Posterior vena cava (tissue), 2 donors: Measurements from ENCODE around the gene SH3BGR. TPM values are rescaled to one million over a fixed set of nuclear protein-coding genes. Genes with fewer than 3 reads are reported as not detected.

Source experiments
- DNase-seq: peaks from one replicate; pipeline ENCODE4 v3.0.0-alpha.2; 2020; ENCODE audit warnings: low spot score
- intact Hi-C, 2 donors: fragments of 100-400 bp; cut with DNase I; formaldehyde crosslinking; loops; one replicate each; pipeline versions ENCODE4 v1.14.1 to v1.14.2; 2022 to 2023
- total RNA-seq, 2 donors: library from RNA; stranded (reverse); fragmentation: NEBNext Ultra II Directional; extraction: Animal tissue kit (Norgen Biotek cat#: 25700); gene quantifications; one replicate each; pipeline ENCODE4 v1.2.1, GENCODE V29; 2021
- donor health status: DM: yes; HTN: yes; CAD: no.
- donor health status: DM: yes; HTN: yes; CAD: no.

SH3BGR gene
- total RNA-seq, 2 donors from 2014 or later: 26.4 to 44.0 TPM

- no peak for DNase-seq
- intact Hi-C loops: no loop called here
These were observed 51.5 kb downstream of the SH3BGR start for GRCh38 chr21:39503123-39503762.

- DNase-seq: no peak
- intact Hi-C loops: no loop called here
These were observed 52.5 kb downstream of the SH3BGR start for GRCh38 chr21:39504230-39504629.

GRCh38 chr21:39510240-39510639 lies 58.5 kb downstream of the SH3BGR start:
- intact Hi-C loops: no loop called here
- DNase-seq: no peak

GRCh38 chr21:39511102-39511501 lies 59.3 kb downstream of the SH3BGR start:
- DNase-seq: no peak
- intact Hi-C loops: no loop called here

GRCh38 chr21:39513735-39514134 lies 62.0 kb downstream of the SH3BGR start:
- DNase-seq: no peak
- intact Hi-C loops: no loop called here

- intact Hi-C loops: no loop called here
- DNase-seq: no peak
These were observed 64.1 kb downstream of the SH3BGR start for GRCh38 chr21:39515684-39516472.

GRCh38 chr21:39518055-39518846 lies 66.5 kb downstream of the SH3BGR start:
- intact Hi-C loops: no loop called here
- DNase-seq: no peak

- intact Hi-C loops: no loop called here
- DNase-seq: no peak
These were observed 67.1 kb downstream of the SH3BGR start for GRCh38 chr21:39518847-39519210.

- intact Hi-C loops: no loop called here
- no peak for DNase-seq
These were observed 68.1 kb downstream of the SH3BGR start for GRCh38 chr21:39519835-39520234.

- no peak for DNase-seq
- intact Hi-C loops: no loop called here
These were observed 71.6 kb downstream of the SH3BGR start for GRCh38 chr21:39523399-39523798.

- DNase-seq: no peak
- intact Hi-C loops: no loop called here
These were observed 72.1 kb downstream of the SH3BGR start for GRCh38 chr21:39523915-39524314.

GRCh38 chr21:39525129-39525528 lies 73.4 kb downstream of the SH3BGR start:
- no peak for DNase-seq
- intact Hi-C loops: loop anchor here (5.0 kb wide), 2 partner anchors 187 to 192 kb away; no protein-coding TSS in a partner anchor

- intact Hi-C loops: loop anchor here (5.0 kb wide), 2 partner anchors 187 to 192 kb away; no protein-coding TSS in a partner anchor
- DNase-seq: no peak
These were observed 73.8 kb downstream of the SH3BGR start for GRCh38 chr21:39525601-39526000.

- no peak for DNase-seq
- intact Hi-C loops: loop anchor here (5.0 kb wide), 2 partner anchors 185 to 190 kb away; no protein-coding TSS in a partner anchor
These were observed 75.4 kb downstream of the SH3BGR start for GRCh38 chr21:39527067-39527595.

- intact Hi-C loops: loop anchor here (5.0 kb wide), 2 partner anchors 184 to 189 kb away; no protein-coding TSS in a partner anchor
These were observed 76.1 kb downstream of the SH3BGR start for GRCh38 chr21:39527664-39528381.

GRCh38 chr21:39529026-39529425 lies 77.3 kb downstream of the SH3BGR start:
- DNase-seq: no peak
- intact Hi-C loops: loop anchor here (5.0 kb wide), 2 partner anchors 183 to 188 kb away; no protein-coding TSS in a partner anchor

More at GRCh38 chr21:39527664-39528381, 76.1 kb downstream of the SH3BGR start:
- no peak for DNase-seq

GRCh38 chr21:39531064-39531463 lies 79.3 kb downstream of the SH3BGR start:
- DNase-seq: no peak
- intact Hi-C loops: no loop called here

GRCh38 chr21:39531840-39532239 lies 80.1 kb downstream of the SH3BGR start:
- DNase-seq: no peak
- intact Hi-C loops: no loop called here
